K562 (cell line): Measurements from ENCODE around the gene PCBP3. TPM values are rescaled to one million over a fixed set of nuclear protein-coding genes. Genes with fewer than 3 reads are reported as not detected.

Source experiments
- ATAC-seq: fragments of 200-7000 bp; cut with Tn5 transposase; 3 replicates; pipeline ENCODE4 v1.9.1; 2020; ENCODE audit warnings: moderate library complexity
- BruUV-seq: library from RNA; stranded (reverse); fragments of 400-500 nt; replicated peaks from 2 replicates; lab custom pipeline; 2021; lab: Mats Ljungman, UMichigan
- CTCF ChIA-PET: fragments of 300-600 bp; formaldehyde crosslinking; extraction: SDS; loops from one replicate; lab custom pipeline; 2021; ENCODE audit warnings: low intra/inter-chr PET ratio; lab: Yijun Ruan, JAX
- POLR2A ChIA-PET: fragments of 300-600, 350-650 bp; sonication (Branson Sonifier 250); formaldehyde crosslinking; extraction: SDS; loops from one replicate; lab custom pipeline; 2021; ENCODE audit warnings: antibody characterized with exemption, inconsistent platforms; lab: Yijun Ruan, JAX
- DNase-seq, 4 experiments: peaks; one replicate each; pipeline versions ENCODE4 v3.0.0 to v3.0.0-alpha.2; 2011 to 2018; ENCODE audit warnings: low spot score in 3 of 4, mixed read lengths in 3 of 4; ENCODE audit errors: extremely low read depth in 1 of 4
- FAIRE-seq: peaks from 2 replicates; lab custom pipeline; 2011; peaks lifted over from hg19 to GRCh38; lab: Jason Lieb, UNC
- H2AFZ ChIP-seq: 2 replicates; pipeline ENCODE4 v1.6.0; 2011; ENCODE audit warnings: low read depth, low read length, control low read depth, inconsistent platforms
- H3K27ac ChIP-seq: fragments of 200-600 bp; 3 replicates; pipeline ENCODE4 v1.8.0; 2011; ENCODE audit warnings: low read depth, mild to moderate bottlenecking, control low read depth, inconsistent platforms, low read length, moderate library complexity, mixed read lengths; ENCODE audit errors: extremely low read depth
- H3K27me3 ChIP-seq, 2 experiments: fragments of 300-600 bp in 1 of 2; 2 replicates in 1 of 2; 3 replicates in 1 of 2; pipeline versions ENCODE4 v1.6.0 to v1.8.0; 2011; ENCODE audit warnings: inconsistent platforms in 2 of 2, low read length in 2 of 2, mild to moderate bottlenecking in 1 of 2, mixed read lengths in 1 of 2, moderate library complexity in 1 of 2; ENCODE audit not compliant: control insufficient read depth in 2 of 2, insufficient read depth in 2 of 2
- H3K36me3 ChIP-seq: fragments of 300-600 bp; 3 replicates; pipeline ENCODE4 v1.8.0; 2011; ENCODE audit warnings: mild to moderate bottlenecking, low read length, inconsistent platforms; ENCODE audit not compliant: control insufficient read depth, insufficient read depth
- H3K4me1 ChIP-seq, 2 experiments: fragments of 200-600 bp in 1 of 2; replicated peaks in 1 of 2; 2 replicates in 1 of 2; 3 replicates in 1 of 2; pipeline versions ENCODE4 v1.5.1 to v1.8.0; 2011; ENCODE audit warnings: inconsistent platforms in 2 of 2, low read length in 2 of 2, mild to moderate bottlenecking in 1 of 2, mixed read lengths in 1 of 2, moderate library complexity in 1 of 2; ENCODE audit not compliant: control insufficient read depth in 2 of 2, insufficient read depth in 2 of 2
- H3K4me2 ChIP-seq: 2 replicates; pipeline ENCODE4 v1.6.1; 2011; ENCODE audit warnings: low read length, control low read depth, inconsistent platforms, mixed read lengths; ENCODE audit not compliant: insufficient read depth
- H3K4me3 ChIP-seq: fragments of 200-600 bp; sonication (generic), shearing (Covaris generic); 2 replicates; pipeline ENCODE4 v1.5.1; 2016; ENCODE audit warnings: control low read depth, inconsistent platforms
- H3K79me2 ChIP-seq: fragments of 200-600 bp; 3 replicates; pipeline ENCODE4 v1.8.0; 2011; ENCODE audit warnings: low read length, inconsistent platforms; ENCODE audit not compliant: control insufficient read depth, insufficient read depth
- H3K9ac ChIP-seq, 2 experiments: 2 replicates each; pipeline versions ENCODE4 v1.6.0 to v1.6.1; 2011; ENCODE audit warnings: low read depth in 2 of 2, low read length in 2 of 2, control low read depth in 1 of 2, inconsistent platforms in 1 of 2, mild to moderate bottlenecking in 1 of 2, mixed read lengths in 1 of 2; ENCODE audit not compliant: insufficient read depth in 1 of 2
- H3K9me1 ChIP-seq: one replicate; pipeline ENCODE4 v1.6.0; 2011; ENCODE audit warnings: inconsistent platforms, mild to moderate bottlenecking, low read length, moderate library complexity; ENCODE audit not compliant: control insufficient read depth, insufficient read depth
- H3K9me3 ChIP-seq: replicated peaks from 2 replicates; pipeline ENCODE4 v1.5.1; 2011; ENCODE audit warnings: low read depth, low read length, inconsistent platforms; ENCODE audit not compliant: control insufficient read depth, insufficient read depth
- H4K20me1 ChIP-seq: replicated peaks from 2 replicates; pipeline ENCODE4 v1.6.1; 2011; ENCODE audit warnings: low read length, inconsistent platforms, mixed read lengths; ENCODE audit not compliant: control insufficient read depth, insufficient read depth
- HMGN3 ChIP-seq: IDR thresholded peaks from 2 replicates; pipeline ENCODE4 v1.6.1; 2011; ENCODE audit warnings: borderline replicate concordance, low read depth, mild to moderate bottlenecking, mixed read lengths, low read length; ENCODE audit not compliant: insufficient read length; ENCODE audit errors: extremely low read depth
- WGBS: fragments of 100-300 bp; shearing (Covaris generic); methylation state at CpG from one replicate; pipeline ENCODE4 v1.1.6; 2016; ENCODE audit warnings: low coverage, mixed read lengths; ENCODE audit not compliant: insufficient coverage; ENCODE audit errors: missing lambda C conversion rate; 5-methylcytosine and 5-hydroxymethylcytosine counted together
- in situ Hi-C: fragments of 300-500 bp; cut with MboI; formaldehyde crosslinking; loops from 4 replicates; pipeline ENCODE4 v1.15.0; 2018; ENCODE audit warnings: inconsistent platforms, mixed read lengths
- intact Hi-C: fragments of 100-400 bp; cut with micrococcal nuclease; formaldehyde crosslinking; loops from 2 replicates; pipeline ENCODE4 v1.14.2; 2022
- polyA plus RNA-seq, 8 experiments: library from polyadenylated mRNA; depleted of rRNA in 4 of 8; stranded (reverse) in 5 of 8; unstranded in 3 of 8; fragments of >200 nt; fragmentation: Nextera tagmentation in 2 of 8; fragmentation: Illumina TruSeq in 1 of 8; extraction: Ambion mirVana in 2 of 8; extraction: Trizol in 1 of 8; gene quantifications; 2 replicates each; pipeline versions ENCODE4 v1.2.1 to v1.2.3, GENCODE V29; 2011 to 2014; ENCODE audit warnings: inconsistent platforms in 1 of 8, missing spikeins in 1 of 8
- total RNA-seq, 7 experiments: library from RNA; depleted of rRNA in 6 of 7; stranded (reverse); fragments of >200 nt in 6 of 7; fragmentation: Illumina TruSeq in 2 of 7; extraction: Trizol in 2 of 7; gene quantifications; 2 replicates each; pipeline versions ENCODE4 v1.2.1 to v1.2.3, GENCODE V29; 2011 to 2021; ENCODE audit warnings: low replicate concordance in 1 of 7
- TF ChIP-seq, protein P1 (sequence below): sonication (generic); formaldehyde crosslinking; IDR thresholded peaks from 2 replicates; pipeline ENCODE4 v1.9.0; 2022; ENCODE audit warnings: mild to moderate bottlenecking, missing genetic modification reagents

Gene PCBP3
- total and polyA plus RNA-seq, 9 of the 15 experiments (the other 6 are each of a cell fraction or from before 2014, with no cell fraction given), result 0.18 TPM; not detected in 8

DNA sequence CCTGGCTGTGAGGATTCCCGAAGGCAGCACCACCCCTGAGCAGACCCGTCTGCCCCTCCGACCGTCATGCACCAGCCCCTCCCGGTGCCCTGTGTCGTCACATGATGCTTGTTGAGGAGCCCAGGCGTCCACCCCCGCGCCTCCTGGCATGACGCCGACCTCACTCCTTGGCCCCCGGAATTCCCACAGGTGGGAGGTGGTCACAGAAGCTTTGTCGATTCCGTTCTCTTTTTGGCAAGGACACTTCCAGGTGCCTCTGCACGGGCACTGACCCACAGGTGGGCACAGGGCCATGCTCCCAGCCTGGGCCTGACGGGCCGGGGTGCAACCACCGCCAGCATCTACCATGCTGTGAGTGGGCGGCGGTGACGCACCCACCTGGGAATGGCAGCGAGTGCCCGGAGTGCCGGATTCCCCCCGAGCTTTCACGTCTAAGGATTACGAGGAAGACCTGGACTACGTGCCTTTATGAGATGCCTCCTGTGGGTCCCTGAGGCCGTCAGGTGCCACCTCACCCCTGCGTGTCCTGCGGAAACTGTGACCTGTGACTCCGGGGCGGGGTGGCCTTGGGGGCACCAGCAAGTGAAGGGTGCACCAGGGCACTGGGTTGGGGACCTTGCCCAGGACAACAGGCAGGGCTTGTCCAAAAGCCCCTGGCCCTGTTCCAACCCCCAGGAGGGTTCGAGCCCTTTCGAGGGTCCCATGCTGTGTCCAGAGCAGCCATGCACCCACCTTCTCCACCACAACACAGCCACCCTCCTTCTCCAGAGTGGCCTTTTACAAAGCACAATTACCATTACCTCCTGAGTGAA is 306.6 kb downstream of the PCBP3 start:
- Histone ChIP-seq H3K4me1 (peaks cover 8 to 27% of the 10 kb centered on the region in 2 experiments; a peak in 4 of 5 replicates), H3K9me3 (no peaks in the 10 kb centered on the region; the same call in 1 of the 2 replicates), H3K27ac (no peak overlapping the region), H3K4me3 (no peak overlapping the region), H3K9ac (peak overlapping the region in 1 of 2 experiments; percentile 12; a peak in 1 of 4 replicates), H3K27me3 (peaks cover 60 to 76% of the 10 kb centered on the region in 2 experiments), H3K9me1 (no peaks in the 10 kb centered on the region), H4K20me1 (peaks cover 5% of the 10 kb centered on the region), H3K4me2 (no peak overlapping the region), H3K79me2 (no peaks in the 10 kb centered on the region), H3K36me3 (no peaks in the 10 kb centered on the region), H2AFZ (no peak overlapping the region)
- in situ Hi-C loops (no loop called here), intact Hi-C loops (no loop called here)
- no peak for DNase-seq
- ChIA-PET POLR2A (interaction anchor here (1.5 kb wide), 1 partner anchor 15 kb away, joined by 3 read pairs; no protein-coding TSS in a partner anchor), CTCF (no interaction called here)
- no peak for ATAC-seq
- TF ChIP-seq, protein P1, sequence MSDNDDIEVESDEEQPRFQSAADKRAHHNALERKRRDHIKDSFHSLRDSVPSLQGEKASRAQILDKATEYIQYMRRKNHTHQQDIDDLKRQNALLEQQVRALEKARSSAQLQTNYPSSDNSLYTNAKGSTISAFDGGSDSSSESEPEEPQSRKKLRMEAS (CRISPR knock-in tag), result no peak
- peak; percentile 19 for TF ChIP-seq HMGN3
- FAIRE-seq, result no peak
- no TSS peak for BruUV-seq
- 10% methylated on average over 35 of the region's 35 CpGs for WGBS
